H1 (cell line): ENCODE measurements around the gene PPP1R1B. TPM values are rescaled to one million over a fixed set of nuclear protein-coding genes. Genes with fewer than 3 reads are reported as not detected.

Source experiments
- CTCF ChIA-PET: fragments of 300-600 bp; sonication (Branson Sonifier 250); formaldehyde crosslinking; loops from one replicate; lab custom pipeline; 2021; ENCODE audit not compliant: partially characterized antibody; lab: Charles Lee
- POLR2A ChIA-PET: fragments of 300-600 bp; sonication (Branson Sonifier 250); formaldehyde crosslinking; loops from one replicate; lab custom pipeline; 2021; ENCODE audit warnings: inconsistent platforms; ENCODE audit not compliant: partially characterized antibody; lab: Charles Lee
- DNase-seq, 2 experiments: peaks; one replicate each; pipeline versions ENCODE4 v3.0.0 to v3.0.0-alpha.2; 2010 to 2022; ENCODE audit warnings: low spot score in 2 of 2, low read depth in 1 of 2, mixed read lengths in 1 of 2
- FAIRE-seq: peaks from 2 replicates; lab custom pipeline; 2011; peaks lifted over from hg19 to GRCh38; lab: Jason Lieb, UNC
- H2AFZ ChIP-seq: 2 replicates; pipeline ENCODE4 v1.8.1; 2012; ENCODE audit warnings: low read length, inconsistent platforms
- H2AK5ac ChIP-seq: 2 replicates; pipeline ENCODE4 v1.6.1; 2013; ENCODE audit warnings: low read depth, low read length
- H2BK120ac ChIP-seq: replicated peaks from 2 replicates; pipeline ENCODE3; 2013; ENCODE audit warnings: low read depth, low read length, inconsistent platforms
- H2BK12ac ChIP-seq: 2 replicates; pipeline ENCODE4 v1.6.1; 2013; ENCODE audit warnings: low read depth, low read length
- H2BK15ac ChIP-seq: 2 replicates; pipeline ENCODE4 v1.6.1; 2013; ENCODE audit warnings: low read length
- H2BK20ac ChIP-seq: 2 replicates; pipeline ENCODE4 v1.6.1; 2013; ENCODE audit warnings: low read length
- H2BK5ac ChIP-seq: 2 replicates; pipeline ENCODE4 v1.6.1; 2013; ENCODE audit warnings: low read depth, low read length
- H3K14ac ChIP-seq: 2 replicates; pipeline ENCODE4 v1.6.1; 2013; ENCODE audit warnings: inconsistent platforms; ENCODE audit not compliant: insufficient read length
- H3K18ac ChIP-seq: 2 replicates; pipeline ENCODE4 v1.6.1; 2013; ENCODE audit warnings: low read length; ENCODE audit errors: extremely low read depth
- H3K23ac ChIP-seq: 2 replicates; pipeline ENCODE4 v1.6.1; 2013; ENCODE audit warnings: inconsistent platforms; ENCODE audit not compliant: insufficient read length
- H3K23me2 ChIP-seq: 2 replicates; pipeline ENCODE4 v1.6.1; 2013; ENCODE audit warnings: low read depth, low read length
- H3K27ac ChIP-seq: 2 replicates; pipeline ENCODE4 v1.6.1; 2011; ENCODE audit warnings: low read depth, low read length, inconsistent platforms
- H3K27me3 ChIP-seq, 4 experiments: replicated peaks in 1 of 4; 1 replicate in 1 of 4; 2 replicates in 3 of 4; pipeline versions ENCODE4 v1.6.1 to v1.8.1; 2011 to 2013; ENCODE audit warnings: low read length in 3 of 4, mild to moderate bottlenecking in 3 of 4, inconsistent platforms in 2 of 4, mixed read lengths in 2 of 4, moderate library complexity in 1 of 4; ENCODE audit not compliant: control insufficient read depth in 3 of 4, insufficient read depth in 3 of 4; ENCODE audit errors: extremely low read depth in 1 of 4
- H3K36me3 ChIP-seq, 4 experiments: 2 replicates each; pipeline versions ENCODE4 v1.6.1 to v1.8.1; 2011 to 2013; ENCODE audit warnings: mild to moderate bottlenecking in 4 of 4, low read length in 3 of 4, moderate library complexity in 2 of 4, control low read depth in 1 of 4, inconsistent platforms in 1 of 4; ENCODE audit not compliant: insufficient read depth in 4 of 4, control insufficient read depth in 2 of 4
- H3K4ac ChIP-seq: replicated peaks from 2 replicates; pipeline ENCODE3; 2013; ENCODE audit warnings: low read length, low read depth, mixed read lengths, inconsistent platforms; ENCODE audit not compliant: insufficient read length
- H3K4me1 ChIP-seq, 4 experiments: replicated peaks in 1 of 4; 1 replicate in 1 of 4; 2 replicates in 3 of 4; pipeline versions ENCODE4 v1.6.1 to v1.8.1; 2011 to 2013; ENCODE audit warnings: low read length in 3 of 4, inconsistent platforms in 2 of 4, mixed read lengths in 1 of 4; ENCODE audit not compliant: insufficient read depth in 4 of 4, control insufficient read depth in 3 of 4
- H3K4me2 ChIP-seq, 2 experiments: 2 replicates each; pipeline versions ENCODE4 v1.6.1 to v1.8.1; 2011 to 2013; ENCODE audit warnings: low read depth in 2 of 2, low read length in 2 of 2, control low read depth in 1 of 2, inconsistent platforms in 1 of 2, mild to moderate bottlenecking in 1 of 2; ENCODE audit not compliant: insufficient read depth in 1 of 2
- H3K4me3 ChIP-seq, 4 experiments: fragments of 200-600, 300-600 bp in 1 of 4; sonication (generic), shearing (Covaris generic), sonication (Bioruptor Twin) in 1 of 4; 2 replicates each; pipeline versions ENCODE4 v1.5.1 to v1.8.1; 2011 to 2016; ENCODE audit warnings: low read length in 4 of 4, low read depth in 3 of 4, control low read depth in 2 of 4, inconsistent platforms in 2 of 4, mild to moderate bottlenecking in 2 of 4, mixed read lengths in 1 of 4, moderate library complexity in 1 of 4; ENCODE audit not compliant: insufficient read depth in 2 of 4; ENCODE audit errors: extremely low read depth in 1 of 4
- H3K56ac ChIP-seq: replicated peaks from 2 replicates; pipeline ENCODE3; 2013; ENCODE audit warnings: low read depth, mild to moderate bottlenecking, mixed read lengths, low read length, inconsistent platforms; ENCODE audit not compliant: insufficient read length
- H3K79me1 ChIP-seq: 2 replicates; pipeline ENCODE4 v1.6.1; 2013; ENCODE audit warnings: low read depth, low read length, control low read depth
- H3K79me2 ChIP-seq, 2 experiments: 2 replicates each; pipeline versions ENCODE4 v1.6.1 to v1.8.1; 2012 to 2013; ENCODE audit warnings: low read length in 2 of 2, mild to moderate bottlenecking in 2 of 2, inconsistent platforms in 1 of 2; ENCODE audit not compliant: insufficient read depth in 2 of 2, control insufficient read depth in 1 of 2
- H3K9ac ChIP-seq, 4 experiments: replicated peaks in 1 of 4; 1 replicate in 1 of 4; 2 replicates in 3 of 4; pipeline versions ENCODE4 v1.6.1 to v1.8.1; 2011 to 2013; ENCODE audit warnings: low read depth in 3 of 4, low read length in 3 of 4, control low read depth in 2 of 4, mild to moderate bottlenecking in 2 of 4, moderate library complexity in 2 of 4, inconsistent platforms in 1 of 4; ENCODE audit errors: extremely low read depth in 1 of 4
- H3K9me3 ChIP-seq, 2 experiments: 2 replicates each; pipeline versions ENCODE4 v1.6.1 to v1.8.1; 2012 to 2013; ENCODE audit warnings: mild to moderate bottlenecking in 2 of 2, moderate library complexity in 2 of 2, control low read depth in 1 of 2, inconsistent platforms in 1 of 2, low read depth in 1 of 2, low read length in 1 of 2, mixed read lengths in 1 of 2; ENCODE audit not compliant: insufficient read depth in 2 of 2
- H4K20me1 ChIP-seq, 2 experiments: replicated peaks in 1 of 2; 2 replicates each; pipeline versions ENCODE3 to v1.8.1; 2011 to 2013; ENCODE audit warnings: inconsistent platforms in 2 of 2, low read length in 2 of 2, mild to moderate bottlenecking in 1 of 2; ENCODE audit not compliant: insufficient read depth in 2 of 2, control insufficient read depth in 1 of 2
- H4K5ac ChIP-seq: 2 replicates; pipeline ENCODE4 v1.6.1; 2013; ENCODE audit warnings: low read length, low read depth, mixed read lengths, inconsistent platforms; ENCODE audit not compliant: insufficient read length
- H4K8ac ChIP-seq: 2 replicates; pipeline ENCODE4 v1.8.0; 2013; ENCODE audit warnings: mild to moderate bottlenecking, moderate library complexity, low read length, inconsistent platforms; ENCODE audit not compliant: insufficient read depth; ENCODE audit errors: extremely low read depth
- H4K91ac ChIP-seq: replicated peaks from 2 replicates; pipeline ENCODE3; 2013; ENCODE audit warnings: low read length, mixed read lengths, inconsistent platforms; ENCODE audit not compliant: insufficient read length
- ASH2L ChIP-seq: fragments of 200-600, 300-600 bp; sonication (generic); IDR thresholded peaks from one replicate; pipeline ENCODE4 v1.7.1; 2017; ENCODE audit warnings: low read length
- BRCA1 ChIP-seq: IDR thresholded peaks from 2 replicates; pipeline ENCODE4 v1.6.1; 2012; ENCODE audit warnings: low read depth, low read length, improper control_type of control experiment
- CBX8 ChIP-seq: fragments of 300-800, 300-1000 bp; sonication (generic); IDR thresholded peaks from 2 replicates; pipeline ENCODE4 v1.7.1; 2016; ENCODE audit warnings: low read depth, low read length, borderline replicate concordance
- KDM1A ChIP-seq: fragments of 200-600, 300-600 bp; sonication (generic); IDR thresholded peaks from 2 replicates; pipeline ENCODE4 v1.7.1; 2016; ENCODE audit warnings: mild to moderate bottlenecking, low read length, borderline replicate concordance
- KDM4A ChIP-seq: IDR thresholded peaks from one replicate; pipeline ENCODE4 v1.7.1; 2012; ENCODE audit warnings: low read depth, mild to moderate bottlenecking, moderate library complexity, low read length, inconsistent platforms; ENCODE audit not compliant: severe bottlenecking
- RFX5 ChIP-seq: IDR thresholded peaks from 2 replicates; pipeline ENCODE4 v1.6.1; 2011; ENCODE audit warnings: low read depth, low read length, improper control_type of control experiment, borderline replicate concordance
- RNF2 ChIP-seq: fragments of 200-900, 300-1000 bp; sonication (generic); IDR thresholded peaks from 2 replicates; pipeline ENCODE4 v1.7.1; 2016; ENCODE audit warnings: borderline replicate concordance, low read depth, mild to moderate bottlenecking, antibody characterized with exemption, low read length; ENCODE audit not compliant: poor library complexity, severe bottlenecking; ENCODE audit errors: missing control alignments
- RXRA ChIP-seq: IDR thresholded peaks from 2 replicates; pipeline ENCODE4 v1.6.1; 2011; ENCODE audit warnings: low read depth, mild to moderate bottlenecking, low read length, moderate library complexity; ENCODE audit not compliant: insufficient read depth
- SIX5 ChIP-seq: IDR thresholded peaks from 2 replicates; pipeline ENCODE4 v1.6.1; 2011; ENCODE audit warnings: mild to moderate bottlenecking, low read depth, low read length
- TBP ChIP-seq: IDR thresholded peaks from 2 replicates; pipeline ENCODE4 v1.6.1; 2011; ENCODE audit warnings: low read depth, low read length, improper control_type of control experiment
- WGBS, 2 experiments: shearing (Covaris generic) in 1 of 2; methylation state at CpG; one replicate each; pipeline versions ENCODE4 v1.1.6 to v1.1.7; 2013 to 2015; ENCODE audit warnings: low lambda C conversion rate in 2 of 2, mixed read lengths in 2 of 2, inconsistent platforms in 1 of 2, low coverage in 1 of 2, missing lambda C conversion rate in 1 of 2; ENCODE audit not compliant: insufficient replicate concordance in 2 of 2, insufficient coverage in 1 of 2, insufficient read length in 1 of 2; ENCODE audit errors: extremely low coverage in 1 of 2, missing lambda C conversion rate in 1 of 2; 5-methylcytosine and 5-hydroxymethylcytosine counted together
- polyA plus RNA-seq, 7 experiments: library from polyadenylated mRNA; depleted of rRNA in 3 of 7; stranded (reverse) in 5 of 7; unstranded in 2 of 7; fragments of >200 nt in 5 of 7; fragments of 200-250 nt in 2 of 7; gene quantifications; 1 replicate in 5 of 7; 2 replicates in 1 of 7; 4 replicates in 1 of 7; pipeline versions ENCODE4 v1.2.1 to v1.2.3, GENCODE V29; 2011 to 2013; ENCODE audit warnings: missing spikeins in 2 of 7, mixed read lengths in 2 of 7
- total RNA-seq: library from RNA; stranded (reverse); fragmentation: NEBNext Ultra II Directional; extraction: Animal tissue kit (Norgen Biotek cat#: 25700); gene quantifications from 2 replicates; pipeline ENCODE4 v1.2.1, GENCODE V29; 2021
- TF ChIP-seq, protein P1 (sequence below): IDR thresholded peaks from 2 replicates; pipeline ENCODE4 v1.6.1; 2012; ENCODE audit warnings: low read length, inconsistent platforms

Gene PPP1R1B
- total and polyA plus RNA-seq, 2 of the 8 experiments (the other 6 are each of a cell fraction or from before 2014, with no cell fraction given) = 10.7 to 22.3 TPM

- H2BK120ac ChIP-seq = no peak overlapping the region
- no peaks in the 10 kb centered on the region; the same call in none of the 2 replicates for H3K23me2 ChIP-seq
- no peak overlapping the region for H2BK5ac ChIP-seq
- WGBS, 2 experiments = 88% methylated on average over 4 of the region's 4 CpGs; no CpG with 5 or more reads in 1 of the 2 experiments
- no peak overlapping the region for H3K18ac ChIP-seq
- H3K4me3 ChIP-seq = no peak overlapping the region
- H3K36me3 ChIP-seq = no peaks in the 10 kb centered on the region
- CTCF ChIA-PET = interaction anchor here (9.0 to 49.2 kb wide), 3 partner anchors 9 to 42 kb away, joined by 133 to 1885 read pairs (median 1096); partner anchors contain the start of genes ERBB2, PGAP3, PNMT and PPP1R1B
- H3K27me3 ChIP-seq = no peaks in the 10 kb centered on the region
- DNase-seq (no peak), FAIRE-seq (no peak)
- H4K91ac ChIP-seq = no peak overlapping the region
- no peaks in the 10 kb centered on the region for H3K9me3 ChIP-seq
- no peak overlapping the region for H4K5ac ChIP-seq
- H2AK5ac ChIP-seq = peak overlapping the region; percentile 75
- H4K8ac ChIP-seq = 0 out of 2 replicates have a peak overlapping the region, but pooled peaks have one; percentile 7
- H2AFZ ChIP-seq = no peak overlapping the region
- POLR2A ChIA-PET = interaction anchor here (0.6 to 7.7 kb wide), 5 partner anchors 10 to 26 kb away, joined by 3 to 39 read pairs (median 3); no protein-coding TSS in a partner anchor
- peaks cover 7 to 21% (median 12%) of the 10 kb centered on the region in 4 experiments for H3K4me1 ChIP-seq
- no peak overlapping the region; a peak in 1 of 7 replicates for H3K9ac ChIP-seq
- H3K27ac ChIP-seq = no peak overlapping the region
- H3K4me2 ChIP-seq = no peak overlapping the region
- H2BK20ac ChIP-seq = no peak overlapping the region
- 0 out of 2 replicates have a peak overlapping the region, but pooled peaks have one; percentile 12 for H2BK12ac ChIP-seq
- no peak overlapping the region for H3K14ac ChIP-seq
- no peak overlapping the region for H3K4ac ChIP-seq
- H2BK15ac ChIP-seq = peak overlapping the region; percentile 84; the same call in 1 of the 2 replicates
- peaks cover 40% of the 10 kb centered on the region for H3K79me1 ChIP-seq
- H3K56ac ChIP-seq = no peak overlapping the region
- no peak overlapping the region for H3K23ac ChIP-seq
- peaks cover 3 to 26% of the 10 kb centered on the region in 2 experiments for H4K20me1 ChIP-seq
- peaks cover 6 to 72% of the 10 kb centered on the region in 2 experiments for H3K79me2 ChIP-seq
- TF ChIP-seq KDM1A (no peak), ASH2L (no peak), RNF2 (no peak), CBX8 (no peak), BRCA1 (no peak), KDM4A (no peak), RFX5 (no peak), SIX5 (no peak), RXRA (no peak), TBP (no peak)
- TF ChIP-seq, protein P1, sequence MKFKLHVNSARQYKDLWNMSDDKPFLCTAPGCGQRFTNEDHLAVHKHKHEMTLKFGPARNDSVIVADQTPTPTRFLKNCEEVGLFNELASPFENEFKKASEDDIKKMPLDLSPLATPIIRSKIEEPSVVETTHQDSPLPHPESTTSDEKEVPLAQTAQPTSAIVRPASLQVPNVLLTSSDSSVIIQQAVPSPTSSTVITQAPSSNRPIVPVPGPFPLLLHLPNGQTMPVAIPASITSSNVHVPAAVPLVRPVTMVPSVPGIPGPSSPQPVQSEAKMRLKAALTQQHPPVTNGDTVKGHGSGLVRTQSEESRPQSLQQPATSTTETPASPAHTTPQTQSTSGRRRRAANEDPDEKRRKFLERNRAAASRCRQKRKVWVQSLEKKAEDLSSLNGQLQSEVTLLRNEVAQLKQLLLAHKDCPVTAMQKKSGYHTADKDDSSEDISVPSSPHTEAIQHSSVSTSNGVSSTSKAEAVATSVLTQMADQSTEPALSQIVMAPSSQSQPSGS = no peak
Observed at GRCh38 chr17:39643271-39643670, 16.5 kb downstream of the PPP1R1B start.
